Natural killer cell (primary cell): ENCODE measurements around the gene SLC13A4. TPM values are rescaled to one million over a fixed set of nuclear protein-coding genes. Genes with fewer than 3 reads are reported as not detected.

ENCODE experiments used
- ATAC-seq, 3 donors: fragments of 150-1000 bp in 2 of 3; fragments of 200-7000 bp in 1 of 3; cut with Tn5 transposase; 1 replicate in 1 of 3; 2 replicates in 2 of 3; pipeline ENCODE4 v1.10.0; 2021; ENCODE audit warnings: mild to moderate bottlenecking in 2 of 3, moderate library complexity in 2 of 3
- DNase-seq, 2 donors: peaks; one replicate each; pipeline versions ENCODE4 v3.0.0 to v3.0.0-alpha.2; 2013 to 2021; ENCODE audit warnings: mixed read lengths in 1 of 2
- H3K27ac ChIP-seq: one replicate; pipeline ENCODE4 v1.5.1; 2013; ENCODE audit warnings: mild to moderate bottlenecking, low read length
- H3K27me3 ChIP-seq: one replicate; pipeline ENCODE4 v1.6.1; 2013; ENCODE audit warnings: low read length; ENCODE audit not compliant: control insufficient read depth, insufficient read depth
- H3K36me3 ChIP-seq: one replicate; pipeline ENCODE4 v1.6.1; 2013; ENCODE audit warnings: low read length; ENCODE audit not compliant: control insufficient read depth, insufficient read depth
- H3K4me1 ChIP-seq: one replicate; pipeline ENCODE4 v1.6.1; 2013; ENCODE audit warnings: low read length; ENCODE audit not compliant: control insufficient read depth, insufficient read depth
- H3K4me3 ChIP-seq: one replicate; pipeline ENCODE4 v1.5.1; 2013; ENCODE audit warnings: low read length
- H3K9me3 ChIP-seq: one replicate; pipeline ENCODE4 v1.6.1; 2013; ENCODE audit warnings: low read length; ENCODE audit not compliant: control insufficient read depth, insufficient read depth
- H3K27ac Mint-ChIP-seq, 2 donors: one replicate each; pipeline ENCODE4 v1.8.0; 2022; ENCODE audit warnings: mild to moderate bottlenecking in 2 of 2, mixed read lengths in 2 of 2, moderate library complexity in 1 of 2
- H3K27me3 Mint-ChIP-seq, 2 donors: one replicate each; pipeline ENCODE4 v1.8.0; 2022; ENCODE audit warnings: low read depth in 2 of 2, mixed read lengths in 2 of 2
- H3K36me3 Mint-ChIP-seq: one replicate; pipeline ENCODE4 v1.8.0; 2022; ENCODE audit warnings: mixed read lengths
- H3K4me1 Mint-ChIP-seq, 2 donors: one replicate each; pipeline ENCODE4 v1.8.0; 2022; ENCODE audit warnings: mixed read lengths in 2 of 2
- H3K4me3 Mint-ChIP-seq: one replicate; pipeline ENCODE4 v1.8.0; 2022; ENCODE audit warnings: mild to moderate bottlenecking, moderate library complexity, mixed read lengths
- H3K9me3 Mint-ChIP-seq, 2 donors: one replicate each; pipeline ENCODE4 v1.8.0; 2022; ENCODE audit warnings: mixed read lengths in 2 of 2
- CTCF ChIP-seq: fragments of 200-600 bp; IDR thresholded peaks from one replicate; pipeline ENCODE4 v1.8.0; 2022; ENCODE audit warnings: antibody characterized with exemption
- WGBS: methylation state at CpG from one replicate; pipeline ENCODE4 v1.1.7; 2013; ENCODE audit warnings: missing lambda C conversion rate; ENCODE audit not compliant: insufficient coverage; 5-methylcytosine and 5-hydroxymethylcytosine counted together
- intact Hi-C: fragments of 100-400 bp; cut with micrococcal nuclease; formaldehyde crosslinking; loops from one replicate; pipeline ENCODE4 v1.14.2; 2022
- total RNA-seq, 4 donors: library from RNA; stranded (reverse); fragments of 120-200 nt in 1 of 4; gene quantifications; one replicate each; pipeline versions ENCODE4 v1.2.3 to v1.2.4, GENCODE V29; 2013 to 2022

Gene SLC13A4
- total RNA-seq, 3 donors from 2014 or later (not counting 1 experiment from before 2014, with no cell fraction given) = not detected

- H3K36me3 Mint-ChIP-seq = no peaks in the 10 kb centered on the region
- Histone ChIP-seq H3K9me3 (no peaks in the 10 kb centered on the region), H3K27me3 (no peaks in the 10 kb centered on the region), H3K4me3 (no peak overlapping the region), H3K27ac (no peak overlapping the region), H3K36me3 (no peaks in the 10 kb centered on the region), H3K4me1 (peaks cover 19% of the 10 kb centered on the region)
- intact Hi-C loops = loop anchor here (5.0 kb wide), 1 partner anchor 152 kb away; the partner anchor contains the start of gene CNOT4
- ATAC-seq (no peak), DNase-seq (no peak)
- H3K4me3 Mint-ChIP-seq = peak overlapping the region; percentile 99
- TF ChIP-seq CTCF = no peak
- WGBS = 84% methylated on average over 3 of the region's 3 CpGs
- H3K4me1 Mint-ChIP-seq = peaks cover 18 to 42% of the 10 kb centered on the region in 2 donors
- peak overlapping the region in 1 of 2 donors; percentile 73 for H3K27ac Mint-ChIP-seq
- H3K9me3 Mint-ChIP-seq = no peaks in the 10 kb centered on the region
- H3K27me3 Mint-ChIP-seq = no peaks in the 10 kb centered on the region
These were observed 63.9 kb downstream of the SLC13A4 start for GRCh38 chr7:135664046-135664589.

GRCh38 chr7:135662373-135663114 is 65.4 kb downstream of the SLC13A4 start, which contains the start of gene STMP1:
TSS of gene STMP1 (plus strand) at chr7:135662514.
- H3K4me3 ChIP-seq = peak within 1 kb of the TSS; percentile 96
- intact Hi-C loops = loop anchor here (1.0 to 5.0 kb wide), 3 partner anchors 104 to 318 kb away; partner anchors contain the start of gene CNOT4
- peak; percentile 96 to 97 for DNase-seq
- no peaks in the 10 kb centered on the region for H3K27me3 Mint-ChIP-seq
- peak within 1 kb of the TSS; percentile 88 to 93 for H3K27ac Mint-ChIP-seq
- H3K4me1 ChIP-seq = peaks cover 19% of the 10 kb centered on the region
- under 1% methylated on average over 60 of the region's 60 CpGs for WGBS
- no peaks in the 10 kb centered on the region for H3K9me3 ChIP-seq
- no peaks in the 10 kb centered on the region for H3K9me3 Mint-ChIP-seq
- no peaks in the 10 kb centered on the region for H3K27me3 ChIP-seq
- peak within 1 kb of the TSS; percentile 63 for H3K27ac ChIP-seq
- no peaks in the 10 kb centered on the region for H3K36me3 ChIP-seq
- H3K4me3 Mint-ChIP-seq = peak within 1 kb of the TSS; percentile 99
- H3K36me3 Mint-ChIP-seq = no peaks in the 10 kb centered on the region
- peak; percentile 75 for TF ChIP-seq CTCF
- peaks cover 18 to 28% of the 10 kb centered on the region in 2 donors for H3K4me1 Mint-ChIP-seq
- peak; percentile 99 for ATAC-seq

GRCh38 chr7:135662123-135662372 is 65.9 kb downstream of the SLC13A4 start:
- Mint-ChIP-seq H3K36me3 (no peaks in the 10 kb centered on the region), H3K9me3 (no peaks in the 10 kb centered on the region), H3K27me3 (no peaks in the 10 kb centered on the region), H3K4me1 (peaks cover 18 to 28% of the 10 kb centered on the region in 2 donors), H3K4me3 (peak overlapping the region; percentile 99), H3K27ac (peak overlapping the region; percentile 88 to 93)
- intact Hi-C loops = loop anchor here (1.0 to 5.0 kb wide), 3 partner anchors 104 to 319 kb away; partner anchors contain the start of gene CNOT4
- TF ChIP-seq CTCF = no peak
- H3K36me3 ChIP-seq = no peaks in the 10 kb centered on the region
- peak overlapping the region; percentile 63 for H3K27ac ChIP-seq
- peaks cover 19% of the 10 kb centered on the region for H3K4me1 ChIP-seq
- 10% methylated on average over 17 of the region's 17 CpGs for WGBS
- H3K4me3 ChIP-seq = peak overlapping the region; percentile 96
- no peaks in the 10 kb centered on the region for H3K27me3 ChIP-seq
- DNase-seq = no peak
- no peak for ATAC-seq
- no peaks in the 10 kb centered on the region for H3K9me3 ChIP-seq
